SIG-M5 treated with dmso at 0.1 percent for 504 hours (cell line): ENCODE data around the gene COA6.

ENCODE experiments used
- DNase-seq: peaks from one replicate; lab custom pipeline; 2025; ENCODE audit not compliant: unreplicated experiment; lab: John Stamatoyannopoulos, UW

COA6 gene

GRCh38 chr1:234408757-234409156 lies 35.5 kb downstream of the COA6 start:
- DNase-seq: no peak

GRCh38 chr1:234409328-234409727 lies 36.1 kb downstream of the COA6 start:
- no peak for DNase-seq

GRCh38 chr1:234412830-234413229 lies 39.6 kb downstream of the COA6 start:
- DNase-seq: no peak

- DNase-seq: no peak
Observed at GRCh38 chr1:234413485-234413884, 40.2 kb downstream of the COA6 start.

GRCh38 chr1:234413990-234414389 lies 40.7 kb downstream of the COA6 start:
- DNase-seq: no peak

GRCh38 chr1:234427950-234428646 lies 54.8 kb downstream of the COA6 start:
- no peak for DNase-seq

GRCh38 chr1:234429434-234429806 lies 56.2 kb downstream of the COA6 start:
- DNase-seq: no peak

- DNase-seq: no peak
Observed at GRCh38 chr1:234430691-234431090, 57.4 kb downstream of the COA6 start.

GRCh38 chr1:234431255-234431654 lies 58.0 kb downstream of the COA6 start:
- no peak for DNase-seq

- no peak for DNase-seq
Observed at GRCh38 chr1:234433563-234434285, 60.5 kb downstream of the COA6 start.
